Measurements from ENCODE around the gene USP8.

USP8 gene

DNA sequence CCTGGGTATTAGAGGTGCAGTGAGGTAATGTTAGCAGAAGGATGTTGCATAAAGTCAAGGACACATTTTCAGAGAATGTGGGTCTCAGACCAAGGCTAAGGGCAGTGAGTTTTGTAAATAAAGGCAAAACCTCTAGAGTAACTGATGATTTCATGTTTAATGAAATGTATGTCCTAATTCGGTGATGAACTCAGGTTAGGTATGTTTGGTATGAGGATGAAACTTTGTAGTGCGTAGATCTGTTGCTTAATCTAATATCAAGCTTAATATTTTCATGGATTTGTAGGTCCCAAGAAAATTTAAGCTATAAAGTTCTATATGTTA is 118.6 kb downstream of the USP8 start:
- no peak for TF ChIP-seq EZH2phosphoT487 (IDR thresholded peaks at IDR 0.05; ENCODE audit: low read length)
- no peak for TF ChIP-seq EZH2 (optimal IDR thresholded peaks at IDR 0.05; ENCODE audit: low read depth, low read length)
- no peak for TF ChIP-seq CTCF (IDR thresholded peaks at IDR 0.05; ENCODE audit: low read length)
- Histone ChIP-seq H3K27me3 (replicated peaks; ENCODE audit: insufficient read depth, low read length) (no peaks in the 10 kb centered on the region), H2AFZ (ENCODE audit: low read length) (no peak overlapping the region), H3K9me2 (replicated peaks; ENCODE audit: insufficient read depth, low read length) (no peaks in the 10 kb centered on the region), H3K27ac (ENCODE audit: low read length) (no peak overlapping the region), H3K36me3 (replicated peaks; ENCODE audit: insufficient read depth, low read length) (no peaks in the 10 kb centered on the region), H4K20me1 (ENCODE audit: insufficient read depth, low read length) (no peaks in the 10 kb centered on the region), H3K4me3 (ENCODE audit: low read length) (no peak overlapping the region), H3K9me3 (replicated peaks; ENCODE audit: insufficient read depth, low read length) (no peaks in the 10 kb centered on the region), H3K79me2 (ENCODE audit: low read length) (no peaks in the 10 kb centered on the region), H3F3A (ENCODE audit: insufficient read depth, low read length) (no peaks in the 10 kb centered on the region), H3K9ac (ENCODE audit: low read length) (no peak overlapping the region), H3K4me1 (ENCODE audit: low read length) (no peaks in the 10 kb centered on the region), H3K4me2 (ENCODE audit: low read depth, low read length) (no peak overlapping the region)
- no peak for DNase-seq

GRCh38 chr15:50543556-50543955 is 119.4 kb downstream of the USP8 start:
- Histone ChIP-seq H3K36me3 (replicated peaks; ENCODE audit: insufficient read depth, low read length) (no peaks in the 10 kb centered on the region), H3K4me2 (ENCODE audit: low read depth, low read length) (no peak overlapping the region), H2AFZ (ENCODE audit: low read length) (no peak overlapping the region), H3K79me2 (ENCODE audit: low read length) (no peaks in the 10 kb centered on the region), H3K4me3 (ENCODE audit: low read length) (no peak overlapping the region), H3K27ac (ENCODE audit: low read length) (no peak overlapping the region), H3K9ac (ENCODE audit: low read length) (no peak overlapping the region), H3K4me1 (ENCODE audit: low read length) (no peaks in the 10 kb centered on the region), H3K9me2 (replicated peaks; ENCODE audit: insufficient read depth, low read length) (no peaks in the 10 kb centered on the region), H4K20me1 (ENCODE audit: insufficient read depth, low read length) (no peaks in the 10 kb centered on the region), H3F3A (ENCODE audit: insufficient read depth, low read length) (no peaks in the 10 kb centered on the region), H3K9me3 (replicated peaks; ENCODE audit: insufficient read depth, low read length) (no peaks in the 10 kb centered on the region), H3K27me3 (replicated peaks; ENCODE audit: insufficient read depth, low read length) (no peaks in the 10 kb centered on the region)
- no peak for TF ChIP-seq EZH2 (optimal IDR thresholded peaks at IDR 0.05; ENCODE audit: low read depth, low read length)
- TF ChIP-seq EZH2phosphoT487 (IDR thresholded peaks at IDR 0.05; ENCODE audit: low read length), result no peak
- no peak for TF ChIP-seq CTCF (IDR thresholded peaks at IDR 0.05; ENCODE audit: low read length)
- no peak for DNase-seq

DNA sequence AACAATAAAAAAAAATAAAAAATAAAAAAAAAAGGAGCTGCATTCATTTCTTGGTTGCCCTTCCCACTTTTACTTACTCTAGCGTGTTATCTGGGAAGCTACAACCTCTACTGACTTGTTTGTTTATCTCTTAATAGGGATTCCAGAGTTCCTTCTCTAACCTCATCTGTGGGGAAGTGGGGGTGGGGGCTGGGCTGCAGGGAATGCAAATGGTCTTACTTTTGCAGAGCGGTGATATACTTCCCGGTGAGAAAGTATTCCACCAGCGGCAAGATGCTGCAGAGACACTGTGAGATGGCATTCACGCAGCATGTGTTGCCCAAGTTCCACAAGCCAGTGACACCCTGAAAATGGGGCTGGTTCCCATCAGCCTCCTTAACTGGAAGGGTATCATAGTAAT is 120.2 kb downstream of the USP8 start:
- H3K4me2 ChIP-seq (ENCODE audit: low read depth, low read length), result no peak overlapping the region
- H3K9me3 ChIP-seq (replicated peaks; ENCODE audit: insufficient read depth, low read length), result no peaks in the 10 kb centered on the region
- no peaks in the 10 kb centered on the region for H3K9me2 ChIP-seq (replicated peaks; ENCODE audit: insufficient read depth, low read length)
- no peak for DNase-seq
- TF ChIP-seq EZH2phosphoT487 (IDR thresholded peaks at IDR 0.05; ENCODE audit: low read length), result no peak
- no peak for TF ChIP-seq EZH2 (optimal IDR thresholded peaks at IDR 0.05; ENCODE audit: low read depth, low read length)
- no peak for TF ChIP-seq CTCF (IDR thresholded peaks at IDR 0.05; ENCODE audit: low read length)
- H3K4me1 ChIP-seq (ENCODE audit: low read length), result no peaks in the 10 kb centered on the region
- no peak overlapping the region for H3K9ac ChIP-seq (ENCODE audit: low read length)
- no peaks in the 10 kb centered on the region for H3K79me2 ChIP-seq (ENCODE audit: low read length)
- no peak overlapping the region for H3K27ac ChIP-seq (ENCODE audit: low read length)
- no peak overlapping the region for H2AFZ ChIP-seq (ENCODE audit: low read length)
- no peaks in the 10 kb centered on the region for H4K20me1 ChIP-seq (ENCODE audit: insufficient read depth, low read length)
- H3F3A ChIP-seq (ENCODE audit: insufficient read depth, low read length), result no peaks in the 10 kb centered on the region
- H3K4me3 ChIP-seq (ENCODE audit: low read length), result no peak overlapping the region
- no peaks in the 10 kb centered on the region for H3K36me3 ChIP-seq (replicated peaks; ENCODE audit: insufficient read depth, low read length)
- H3K27me3 ChIP-seq (replicated peaks; ENCODE audit: insufficient read depth, low read length), result no peaks in the 10 kb centered on the region
